Activated CD4-positive, alpha-beta T cell treated with anti-CD3 and anti-CD28 coated beads, Interleukin-2, Interleukin-4, amounts not matched to agents 100 ng/mL and 50 ng/mL, durations not matched to agents 16 hours and 8 hours (primary cell): ENCODE measurements around the gene ZFAND4.
"Not testable (repeated sequence)": the region's sequence is repeated elsewhere in the genome, so short reads cannot be mapped to it uniquely, and the experiment has no call there.

ENCODE experiments used
- DNase-seq: peaks from one replicate; pipeline ENCODE4 v3.0.0-alpha.2; 2020; ENCODE audit warnings: low spot score

Gene ZFAND4

GRCh38 chr10:45672181-45673073, at the start of gene ZFAND4:
TSS of gene ZFAND4 (minus strand) at chr10:45672772. CDS start at chr10:45663725, 9,047 bp downstream.
- DNase-seq = peak; percentile 96

GRCh38 chr10:45721503-45721902, 48.9 kb upstream of the ZFAND4 start:
- DNase-seq = not testable (repeated sequence)

GRCh38 chr10:45717642-45718041, 45.1 kb upstream of the ZFAND4 start:
- DNase-seq = not testable (repeated sequence)

- DNase-seq = not testable (repeated sequence)
Observed at GRCh38 chr10:45717053-45717452, 44.5 kb upstream of the ZFAND4 start.

- DNase-seq = not testable (repeated sequence)
Observed at GRCh38 chr10:45711223-45711622, 38.7 kb upstream of the ZFAND4 start.

GRCh38 chr10:45710200-45710796, 37.7 kb upstream of the ZFAND4 start:
- not testable (repeated sequence) for DNase-seq

- DNase-seq = not testable (repeated sequence)
Observed at GRCh38 chr10:45678467-45678866, 5.9 kb upstream of the ZFAND4 start.

- DNase-seq = no peak
Observed at GRCh38 chr10:45675388-45675787, 2.8 kb upstream of the ZFAND4 start.

- no peak for DNase-seq
Observed at GRCh38 chr10:45673074-45673648, 589 bp upstream of the ZFAND4 start.

- DNase-seq = not testable (repeated sequence)
Observed at GRCh38 chr10:45671300-45671699, 1.3 kb downstream of the ZFAND4 start.

- DNase-seq = not testable (repeated sequence)
Observed at GRCh38 chr10:45669897-45670296, 2.7 kb downstream of the ZFAND4 start.

GRCh38 chr10:45660876-45661411, 11.6 kb downstream of the ZFAND4 start:
- DNase-seq = no peak

- DNase-seq = no peak
Observed at GRCh38 chr10:45657033-45657926, 15.3 kb downstream of the ZFAND4 start.

- no peak for DNase-seq
Observed at GRCh38 chr10:45655219-45655618, 17.4 kb downstream of the ZFAND4 start.

GRCh38 chr10:45654753-45655141, 17.8 kb downstream of the ZFAND4 start:
- not testable (repeated sequence) for DNase-seq

GRCh38 chr10:45653454-45653853, 19.1 kb downstream of the ZFAND4 start:
- no peak for DNase-seq

- no peak for DNase-seq
Observed at GRCh38 chr10:45652511-45652910, 20.1 kb downstream of the ZFAND4 start.

- DNase-seq = no peak
Observed at GRCh38 chr10:45649296-45649695, 23.3 kb downstream of the ZFAND4 start.

- no peak for DNase-seq
Observed at GRCh38 chr10:45647118-45647517, 25.5 kb downstream of the ZFAND4 start.

GRCh38 chr10:45646384-45647050, 26.1 kb downstream of the ZFAND4 start:
- DNase-seq = no peak

- DNase-seq = no peak
Observed at GRCh38 chr10:45644527-45644926, 28.0 kb downstream of the ZFAND4 start.
